ENCODE measurements around the gene ENOPH1.

Gene ENOPH1

GRCh38 chr4:82431831-82432230 is 1.4 kb downstream of the ENOPH1 start:
- Mint-ChIP-seq H3K27me3 (no peaks in the 10 kb centered on the region), H3K4me3 (peak overlapping the region; percentile 100), H3K4me1 (ENCODE audit: low read depth in 2 of 2) (peaks cover 45 to 68% of the 10 kb centered on the region in 2 donors), H3K9me3 (no peaks in the 10 kb centered on the region), H3K27ac (peak overlapping the region in 1 of 2 donors; percentile 99), H3K36me3 (ENCODE audit: insufficient read depth) (peaks cover 59% of the 10 kb centered on the region)
- ATAC-seq (replicated peaks), result no peak
- no peak for DNase-seq

GRCh38 chr4:82432596-82432995 is 2.2 kb downstream of the ENOPH1 start:
- Mint-ChIP-seq H3K4me1 (ENCODE audit: low read depth in 2 of 2) (peaks cover 43 to 68% of the 10 kb centered on the region in 2 donors), H3K36me3 (ENCODE audit: insufficient read depth) (peaks cover 58% of the 10 kb centered on the region), H3K9me3 (no peaks in the 10 kb centered on the region), H3K27ac (no peak overlapping the region), H3K4me3 (peak overlapping the region; percentile 13 to 17), H3K27me3 (no peaks in the 10 kb centered on the region)
- no peak for DNase-seq
- ATAC-seq (replicated peaks), result no peak

GRCh38 chr4:82433791-82434190 is 3.4 kb downstream of the ENOPH1 start:
- Mint-ChIP-seq H3K9me3 (no peaks in the 10 kb centered on the region), H3K27ac (no peak overlapping the region), H3K4me1 (ENCODE audit: low read depth in 2 of 2) (peaks cover 38 to 63% of the 10 kb centered on the region in 2 donors), H3K27me3 (no peaks in the 10 kb centered on the region), H3K36me3 (ENCODE audit: insufficient read depth) (peaks cover 50% of the 10 kb centered on the region), H3K4me3 (no peak overlapping the region)
- ATAC-seq (replicated peaks) (no peak), DNase-seq (no peak)

DNA sequence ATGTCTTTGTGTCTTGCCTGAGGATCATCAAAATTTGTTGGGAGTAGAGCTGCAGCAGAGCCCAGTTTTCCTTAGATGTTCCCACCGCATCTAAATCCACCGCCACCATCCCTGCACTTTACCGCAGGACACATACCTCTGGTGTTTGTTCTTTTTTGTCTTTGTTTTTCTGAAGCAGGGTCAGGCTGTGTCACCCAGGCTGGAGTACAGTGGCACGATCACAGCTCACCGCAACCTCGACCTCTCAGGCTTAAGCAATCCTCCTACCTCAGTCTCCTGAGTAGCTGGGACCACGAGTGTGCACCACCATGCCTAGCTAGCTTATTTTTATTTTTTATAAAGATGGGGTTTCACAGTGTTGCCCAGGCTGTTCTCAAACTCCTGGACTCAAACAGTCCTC is 4.6 kb downstream of the ENOPH1 start:
- Mint-ChIP-seq H3K9me3 (no peaks in the 10 kb centered on the region), H3K4me3 (no peak overlapping the region), H3K36me3 (ENCODE audit: insufficient read depth) (peaks cover 39% of the 10 kb centered on the region), H3K27me3 (no peaks in the 10 kb centered on the region), H3K27ac (no peak overlapping the region), H3K4me1 (ENCODE audit: low read depth in 2 of 2) (peaks cover 40 to 64% of the 10 kb centered on the region in 2 donors)
- ATAC-seq (replicated peaks), result no peak
- DNase-seq, result no peak

DNA sequence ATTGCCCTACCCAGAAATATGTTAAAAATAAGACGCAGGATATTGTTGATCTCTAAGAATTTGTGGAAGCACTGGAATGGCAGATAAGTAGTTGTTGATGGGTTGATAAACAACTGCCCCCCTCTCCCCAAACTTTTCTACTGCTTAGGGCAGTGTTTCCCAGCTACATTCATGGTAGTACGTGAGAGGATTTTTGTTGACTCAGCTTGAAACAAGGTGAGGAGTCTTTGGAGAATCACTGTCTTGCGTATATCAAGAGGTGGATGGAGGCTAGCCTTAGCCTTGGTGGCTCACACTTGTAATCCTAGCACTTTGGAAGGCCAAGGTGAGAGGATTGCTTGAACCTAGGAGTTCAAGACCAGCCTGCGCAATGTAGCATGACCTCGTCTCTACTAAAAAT is 5.7 kb downstream of the ENOPH1 start:
- no peak for ATAC-seq (replicated peaks)
- Mint-ChIP-seq H3K4me3 (no peak overlapping the region), H3K4me1 (ENCODE audit: low read depth in 2 of 2) (peaks cover 42 to 68% of the 10 kb centered on the region in 2 donors), H3K27ac (peak overlapping the region; percentile 35 to 53), H3K36me3 (ENCODE audit: insufficient read depth) (peaks cover 31% of the 10 kb centered on the region), H3K9me3 (no peaks in the 10 kb centered on the region), H3K27me3 (no peaks in the 10 kb centered on the region)
- DNase-seq, result no peak

DNA sequence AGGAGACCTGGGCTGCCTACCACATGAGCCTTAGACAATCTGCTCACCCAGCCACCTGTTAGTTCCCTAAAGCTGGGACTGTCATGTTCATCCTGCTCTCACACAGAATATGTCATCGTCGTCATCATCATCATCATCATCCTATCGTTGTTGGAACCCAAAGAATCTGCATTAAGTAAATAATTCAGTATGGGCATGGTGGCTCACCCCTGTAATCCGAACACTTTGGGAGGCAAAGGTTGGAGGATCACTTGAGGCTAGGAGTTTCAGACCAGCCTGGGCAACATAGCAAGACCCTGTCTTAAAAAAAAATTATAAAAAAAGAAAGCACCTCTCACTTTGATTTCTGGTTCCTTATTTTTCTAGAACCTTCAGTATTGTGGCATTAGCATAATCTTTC is 6.4 kb downstream of the ENOPH1 start:
- H3K27me3 Mint-ChIP-seq, result no peaks in the 10 kb centered on the region
- peaks cover 25% of the 10 kb centered on the region for H3K36me3 Mint-ChIP-seq (ENCODE audit: insufficient read depth)
- no peak for ATAC-seq (replicated peaks)
- peaks cover 40 to 66% of the 10 kb centered on the region in 2 donors for H3K4me1 Mint-ChIP-seq (ENCODE audit: low read depth in 2 of 2)
- no peaks in the 10 kb centered on the region for H3K9me3 Mint-ChIP-seq
- H3K4me3 Mint-ChIP-seq, result no peak overlapping the region
- H3K27ac Mint-ChIP-seq, result peak overlapping the region; percentile 35 to 53
- DNase-seq, result no peak

- DNase-seq (no peak), ATAC-seq (replicated peaks) (no peak)
- no peaks in the 10 kb centered on the region for H3K27me3 Mint-ChIP-seq
- H3K36me3 Mint-ChIP-seq (ENCODE audit: insufficient read depth), result peaks cover 25% of the 10 kb centered on the region
- H3K9me3 Mint-ChIP-seq, result no peaks in the 10 kb centered on the region
- no peak overlapping the region for H3K4me3 Mint-ChIP-seq
- H3K4me1 Mint-ChIP-seq (ENCODE audit: low read depth in 2 of 2), result peaks cover 44 to 62% of the 10 kb centered on the region in 2 donors
- H3K27ac Mint-ChIP-seq, result peak overlapping the region in 1 of 2 donors; percentile 14
These were observed 7.1 kb downstream of the ENOPH1 start for GRCh38 chr4:82437285-82438005.

DNA sequence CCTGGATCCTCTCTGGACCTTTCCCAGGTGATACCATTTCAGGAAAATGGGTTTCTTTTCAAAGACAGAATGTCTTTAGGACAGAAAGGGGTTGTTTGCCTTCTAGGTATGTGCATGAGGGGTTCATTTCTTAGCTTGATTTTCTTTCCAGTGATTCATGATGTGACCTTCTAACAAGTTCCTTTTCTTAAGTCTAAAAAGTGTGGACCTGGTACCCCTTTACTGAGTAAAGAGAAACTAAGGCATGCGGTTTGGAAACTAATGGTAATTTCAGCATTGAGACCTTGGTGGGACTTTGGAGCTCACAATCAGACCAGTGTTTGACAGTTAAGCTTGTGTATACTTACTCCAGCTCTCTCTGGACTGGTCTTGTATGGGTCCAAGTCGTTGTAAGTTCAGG is 8.7 kb downstream of the ENOPH1 start:
- DNase-seq, result no peak
- ATAC-seq (replicated peaks), result no peak
- Mint-ChIP-seq H3K27me3 (no peaks in the 10 kb centered on the region), H3K27ac (peak overlapping the region; percentile 6 to 13), H3K4me3 (no peak overlapping the region), H3K36me3 (ENCODE audit: insufficient read depth) (peaks cover 25% of the 10 kb centered on the region), H3K4me1 (ENCODE audit: low read depth in 2 of 2) (peaks cover 38 to 49% of the 10 kb centered on the region in 2 donors), H3K9me3 (no peaks in the 10 kb centered on the region)

GRCh38 chr4:82447886-82448285 is 17.5 kb downstream of the ENOPH1 start:
- no peak for ATAC-seq (replicated peaks)
- Mint-ChIP-seq H3K27ac (peak overlapping the region in 1 of 2 donors; percentile 58), H3K9me3 (no peaks in the 10 kb centered on the region), H3K36me3 (ENCODE audit: insufficient read depth) (peaks cover 62% of the 10 kb centered on the region), H3K27me3 (no peaks in the 10 kb centered on the region), H3K4me3 (no peak overlapping the region), H3K4me1 (ENCODE audit: low read depth in 2 of 2) (peaks cover 11 to 19% of the 10 kb centered on the region in 2 donors)
- no peak for DNase-seq

DNA sequence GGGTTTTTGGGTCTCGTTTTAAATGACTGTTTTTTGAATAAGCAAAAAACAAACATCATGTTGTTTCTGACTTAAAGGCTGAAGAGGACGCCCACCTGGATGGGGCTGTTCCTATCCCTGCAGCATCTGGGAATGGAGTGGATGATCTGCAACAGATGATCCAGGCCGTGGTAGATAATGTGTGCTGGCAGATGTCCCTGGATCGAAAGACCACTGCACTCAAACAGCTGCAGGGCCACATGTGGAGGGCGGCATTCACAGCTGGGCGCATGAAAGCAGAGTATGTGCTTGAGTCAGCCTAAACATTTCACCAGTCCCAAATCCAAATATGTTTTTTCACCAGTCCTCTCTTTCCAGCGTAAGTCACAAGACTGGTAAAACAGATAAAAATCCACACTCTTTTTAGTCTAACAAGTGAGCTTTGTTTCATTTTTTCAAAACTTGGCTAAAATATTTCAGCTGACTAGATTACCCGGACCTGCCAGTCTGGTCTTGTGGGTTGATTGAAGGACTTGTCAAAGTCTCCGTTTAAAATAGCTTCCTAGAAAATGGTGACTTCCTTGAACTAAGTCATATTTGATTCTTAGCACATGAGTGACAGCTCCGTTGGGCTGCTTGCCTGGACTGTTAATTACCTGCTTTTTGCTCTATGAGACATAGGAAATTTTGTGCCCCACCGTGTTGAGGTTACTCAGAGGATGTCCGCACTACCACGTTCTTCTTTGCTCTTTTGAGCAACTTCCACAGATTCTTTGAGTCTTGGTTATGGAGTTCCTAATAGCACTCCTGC is 20.8 kb downstream of the ENOPH1 start:
- Mint-ChIP-seq H3K36me3 (ENCODE audit: insufficient read depth) (peaks cover 84% of the 10 kb centered on the region), H3K27me3 (no peaks in the 10 kb centered on the region), H3K4me3 (no peak overlapping the region), H3K27ac (no peak overlapping the region), H3K4me1 (ENCODE audit: low read depth in 2 of 2) (peaks cover 4 to 16% of the 10 kb centered on the region in 2 donors), H3K9me3 (no peaks in the 10 kb centered on the region)
- DNase-seq (no peak), ATAC-seq (replicated peaks) (no peak)

GRCh38 chr4:82452026-82452425 is 21.6 kb downstream of the ENOPH1 start:
- DNase-seq (no peak), ATAC-seq (replicated peaks) (no peak)
- peaks cover 91% of the 10 kb centered on the region for H3K36me3 Mint-ChIP-seq (ENCODE audit: insufficient read depth)
- no peak overlapping the region for H3K27ac Mint-ChIP-seq
- no peaks in the 10 kb centered on the region for H3K27me3 Mint-ChIP-seq
- H3K4me3 Mint-ChIP-seq, result no peak overlapping the region
- peaks cover 3 to 14% of the 10 kb centered on the region in 2 donors for H3K4me1 Mint-ChIP-seq (ENCODE audit: low read depth in 2 of 2)
- no peaks in the 10 kb centered on the region for H3K9me3 Mint-ChIP-seq

GRCh38 chr4:82457266-82457665 is 26.9 kb downstream of the ENOPH1 start:
- H3K4me1 Mint-ChIP-seq (ENCODE audit: low read depth in 2 of 2), result peaks cover 0 to 6% of the 10 kb centered on the region in 2 donors
- ATAC-seq (replicated peaks) (no peak), DNase-seq (no peak)
- peaks cover 75% of the 10 kb centered on the region for H3K36me3 Mint-ChIP-seq (ENCODE audit: insufficient read depth)
- H3K4me3 Mint-ChIP-seq, result no peak overlapping the region
- H3K9me3 Mint-ChIP-seq, result no peaks in the 10 kb centered on the region
- no peak overlapping the region for H3K27ac Mint-ChIP-seq
- no peaks in the 10 kb centered on the region for H3K27me3 Mint-ChIP-seq

DNA sequence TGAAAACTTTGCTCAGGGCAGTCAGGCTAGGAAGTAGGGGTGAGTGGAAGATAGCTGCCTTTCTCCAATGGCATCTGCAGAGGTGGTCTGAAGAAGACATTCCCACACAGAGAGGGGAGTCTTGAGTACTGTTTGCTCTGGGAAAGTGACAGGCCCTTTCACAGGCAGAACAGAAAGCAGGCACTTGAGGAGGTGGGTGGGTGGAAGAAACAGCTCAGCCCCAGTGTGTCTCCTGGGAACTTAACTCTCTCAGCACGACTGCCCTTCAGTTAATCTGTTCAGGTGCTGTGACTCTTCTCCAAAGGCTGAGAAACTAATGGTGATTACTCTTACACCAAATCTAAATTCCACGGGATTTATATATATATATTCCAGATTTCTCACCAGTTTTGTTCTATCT is 28.3 kb downstream of the ENOPH1 start:
- ATAC-seq (replicated peaks) (no peak), DNase-seq (no peak)
- Mint-ChIP-seq H3K4me3 (no peak overlapping the region), H3K9me3 (no peaks in the 10 kb centered on the region), H3K27me3 (no peaks in the 10 kb centered on the region), H3K4me1 (ENCODE audit: low read depth in 2 of 2) (no peaks in the 10 kb centered on the region), H3K36me3 (ENCODE audit: insufficient read depth) (peaks cover 65% of the 10 kb centered on the region), H3K27ac (no peak overlapping the region)

- H3K27ac Mint-ChIP-seq, result no peak overlapping the region
- ATAC-seq (replicated peaks) (no peak), DNase-seq (no peak)
- H3K4me3 Mint-ChIP-seq, result no peak overlapping the region
- H3K36me3 Mint-ChIP-seq (ENCODE audit: insufficient read depth), result peaks cover 41% of the 10 kb centered on the region
- no peaks in the 10 kb centered on the region for H3K27me3 Mint-ChIP-seq
- H3K4me1 Mint-ChIP-seq (ENCODE audit: low read depth in 2 of 2), result no peaks in the 10 kb centered on the region
- H3K9me3 Mint-ChIP-seq, result no peaks in the 10 kb centered on the region
These were observed 31.3 kb downstream of the ENOPH1 start for GRCh38 chr4:82461710-82462109.
